GM21528 (cell line): Measurements from ENCODE around the gene IFNA17.
"Not testable (repeated sequence)": the region's sequence is repeated elsewhere in the genome, so short reads cannot be mapped to it uniquely, and the experiment has no call there.

Experiments
- ATAC-seq: cut with Tn5 transposase; IDR thresholded peaks from one replicate; pipeline ENCODE4 v1.9.1; 2021; ENCODE audit warnings: mild to moderate bottlenecking, moderate library complexity; ENCODE audit not compliant: unreplicated experiment, low FRiP score

The IFNA17 gene

GRCh38 chr9:21212160-21212559, 15.9 kb downstream of the IFNA17 start:
- not testable (repeated sequence) for ATAC-seq

- ATAC-seq: not testable (repeated sequence)
These were observed 17.2 kb downstream of the IFNA17 start for GRCh38 chr9:21210782-21211181.

GRCh38 chr9:21210311-21210710, 17.7 kb downstream of the IFNA17 start:
- no peak for ATAC-seq

- ATAC-seq: not testable (repeated sequence)
These were observed 21.0 kb downstream of the IFNA17 start, which contains the start of gene IFNA10 for GRCh38 chr9:21207043-21207442. Gene IFNA10 (minus strand): TSS chr9:21207143. CDS start chr9:21207097, 46 bp downstream.

GRCh38 chr9:21205204-21205603, 22.8 kb downstream of the IFNA17 start:
- no peak for ATAC-seq

- not testable (repeated sequence) for ATAC-seq
These were observed 25.9 kb downstream of the IFNA17 start, which contains the start of gene IFNA7 for GRCh38 chr9:21202105-21202504. Gene IFNA7 (minus strand): TSS chr9:21202205. CDS start chr9:21202165, 40 bp downstream.

GRCh38 chr9:21194867-21195776, 32.9 kb downstream of the IFNA17 start:
- peak; percentile 94 for ATAC-seq

- not testable (repeated sequence) for ATAC-seq
These were observed 40.5 kb downstream of the IFNA17 start, which contains the start of gene IFNA4 for GRCh38 chr9:21187487-21187886. Gene IFNA4 (minus strand): TSS chr9:21187587. CDS start chr9:21187531, 56 bp downstream.

- ATAC-seq: peak; percentile 97
These were observed 44.9 kb downstream of the IFNA17 start for GRCh38 chr9:21182810-21183736.
